ENCODE data around the gene ASPSCR1.

ASPSCR1 gene

GRCh38 chr17:82039695-82040299, 62.4 kb downstream of the ASPSCR1 start:
- TF ChIP-seq FOXP2 (optimal IDR thresholded peaks at IDR 0.05; ENCODE audit: borderline replicate concordance, extremely low read depth, extremely low read length, insufficient read depth) (no peak), POLR2AphosphoS5 (IDR thresholded peaks at IDR 0.05; ENCODE audit: low read depth, low read length) (no peak), TAF1 (IDR thresholded peaks at IDR 0.05; ENCODE audit: borderline replicate concordance, insufficient read depth, low read length) (no peak), REST (IDR thresholded peaks at IDR 0.05; ENCODE audit: insufficient read depth in 1 of 2, low read depth in 2 of 2, low read length in 2 of 2) (no peak), SIN3A (IDR thresholded peaks at IDR 0.05; ENCODE audit: borderline replicate concordance, insufficient read depth, low read length) (no peak)

- TF ChIP-seq FOXP2 (optimal IDR thresholded peaks at IDR 0.05; ENCODE audit: borderline replicate concordance, extremely low read depth, extremely low read length, insufficient read depth) = no peak
- TF ChIP-seq POLR2AphosphoS5 (IDR thresholded peaks at IDR 0.05; ENCODE audit: low read depth, low read length) = no peak
- no peak for TF ChIP-seq SIN3A (IDR thresholded peaks at IDR 0.05; ENCODE audit: borderline replicate concordance, insufficient read depth, low read length)
- no peak for TF ChIP-seq REST (IDR thresholded peaks at IDR 0.05; ENCODE audit: insufficient read depth in 1 of 2, low read depth in 2 of 2, low read length in 2 of 2)
- no peak for TF ChIP-seq TAF1 (IDR thresholded peaks at IDR 0.05; ENCODE audit: borderline replicate concordance, insufficient read depth, low read length)
Observed at GRCh38 chr17:82041144-82041814, 63.9 kb downstream of the ASPSCR1 start.

- TF ChIP-seq SIN3A (IDR thresholded peaks at IDR 0.05; ENCODE audit: borderline replicate concordance, insufficient read depth, low read length) (no peak), POLR2AphosphoS5 (IDR thresholded peaks at IDR 0.05; ENCODE audit: low read depth, low read length) (no peak), REST (IDR thresholded peaks at IDR 0.05; ENCODE audit: insufficient read depth in 1 of 2, low read depth in 2 of 2, low read length in 2 of 2) (no peak), TAF1 (IDR thresholded peaks at IDR 0.05; ENCODE audit: borderline replicate concordance, insufficient read depth, low read length) (no peak), FOXP2 (optimal IDR thresholded peaks at IDR 0.05; ENCODE audit: borderline replicate concordance, extremely low read depth, extremely low read length, insufficient read depth) (no peak)
Observed at GRCh38 chr17:82042649-82043048, 65.2 kb downstream of the ASPSCR1 start.

- TF ChIP-seq TAF1 (IDR thresholded peaks at IDR 0.05; ENCODE audit: borderline replicate concordance, insufficient read depth, low read length) (no peak), POLR2AphosphoS5 (IDR thresholded peaks at IDR 0.05; ENCODE audit: low read depth, low read length) (no peak), REST (IDR thresholded peaks at IDR 0.05; ENCODE audit: insufficient read depth in 1 of 2, low read depth in 2 of 2, low read length in 2 of 2) (no peak), FOXP2 (optimal IDR thresholded peaks at IDR 0.05; ENCODE audit: borderline replicate concordance, extremely low read depth, extremely low read length, insufficient read depth) (no peak), SIN3A (IDR thresholded peaks at IDR 0.05; ENCODE audit: borderline replicate concordance, insufficient read depth, low read length) (no peak)
Observed at GRCh38 chr17:82043507-82043906, 66.1 kb downstream of the ASPSCR1 start.
